HG03571 (cell line): ENCODE measurements around the gene TCL1A.
"Not testable (repeated sequence)": the region's sequence is repeated elsewhere in the genome, so short reads cannot be mapped to it uniquely, and the experiment has no call there.

ENCODE experiments used
- ATAC-seq: cut with Tn5 transposase; IDR thresholded peaks from one replicate; pipeline ENCODE4 v1.9.1; 2021; ENCODE audit not compliant: unreplicated experiment

The TCL1A gene

GRCh38 chr14:95713596-95714371 lies at the start of gene TCL1A:
Gene TCL1A (minus strand): TSS chr14:95714125. CDS start chr14:95714066, 59 bp downstream.
- peak; percentile 89 for ATAC-seq

- ATAC-seq: not testable (repeated sequence)
Observed at GRCh38 chr14:95763032-95763431, 49.1 kb upstream of the TCL1A start.

- ATAC-seq: no peak
Observed at GRCh38 chr14:95761436-95761835, 47.5 kb upstream of the TCL1A start.

GRCh38 chr14:95760596-95760995 lies 46.7 kb upstream of the TCL1A start:
- ATAC-seq: no peak

GRCh38 chr14:95759941-95760340 lies 46.0 kb upstream of the TCL1A start:
- no peak for ATAC-seq

- ATAC-seq: no peak
Observed at GRCh38 chr14:95758331-95758730, 44.4 kb upstream of the TCL1A start.

- ATAC-seq: no peak
Observed at GRCh38 chr14:95756751-95757150, 42.8 kb upstream of the TCL1A start.

- ATAC-seq: no peak
Observed at GRCh38 chr14:95756127-95756526, 42.2 kb upstream of the TCL1A start.

GRCh38 chr14:95741781-95742180 lies 27.9 kb upstream of the TCL1A start:
- ATAC-seq: no peak

GRCh38 chr14:95741038-95741490 lies 27.1 kb upstream of the TCL1A start:
- no peak for ATAC-seq

- no peak for ATAC-seq
Observed at GRCh38 chr14:95739356-95739755, 25.4 kb upstream of the TCL1A start.

- ATAC-seq: no peak
Observed at GRCh38 chr14:95733212-95733611, 19.3 kb upstream of the TCL1A start.

GRCh38 chr14:95730126-95730525 lies 16.2 kb upstream of the TCL1A start:
- ATAC-seq: no peak

- ATAC-seq: peak; percentile 51
Observed at GRCh38 chr14:95729402-95730028, 15.6 kb upstream of the TCL1A start.

- ATAC-seq: no peak
Observed at GRCh38 chr14:95727056-95727700, 13.3 kb upstream of the TCL1A start.

GRCh38 chr14:95725685-95726336 lies 11.9 kb upstream of the TCL1A start:
- peak; percentile 73 for ATAC-seq

GRCh38 chr14:95722525-95723190 lies 8.7 kb upstream of the TCL1A start:
- no peak for ATAC-seq

- no peak for ATAC-seq
Observed at GRCh38 chr14:95712398-95712797, 1.5 kb downstream of the TCL1A start.

- no peak for ATAC-seq
Observed at GRCh38 chr14:95711476-95712176, 2.3 kb downstream of the TCL1A start.

GRCh38 chr14:95710106-95710505 lies 3.8 kb downstream of the TCL1A start:
- no peak for ATAC-seq
